Brain microvascular endothelial cell (primary cell): ENCODE results near the gene CLINT1.

Experiments
- DNase-seq: peaks from one replicate; pipeline ENCODE4 v3.0.0-alpha.2; 2020
- H3K27ac ChIP-seq: fragments of 250-450 bp; sonication (Bioruptor Pico); 2 replicates; pipeline ENCODE4 v1.5.1; 2020; ENCODE audit warnings: mild to moderate bottlenecking, moderate library complexity
- H3K27me3 ChIP-seq: fragments of 250-450 bp; sonication (Bioruptor Pico); replicated peaks from 2 replicates; pipeline ENCODE4 v1.5.1; 2020; ENCODE audit warnings: mild to moderate bottlenecking
- H3K36me3 ChIP-seq: fragments of 250-450 bp; sonication (Bioruptor Pico); replicated peaks from 2 replicates; pipeline ENCODE4 v1.5.1; 2020; ENCODE audit warnings: mild to moderate bottlenecking
- H3K4me3 ChIP-seq: 2 replicates; pipeline ENCODE4 v1.5.1; 2011; ENCODE audit warnings: low read depth, mild to moderate bottlenecking, control low read depth, low read length, moderate library complexity
- in situ Hi-C: cut with HindIII; loops from 2 replicates; pipeline ENCODE4 v1.10.0; 2017; ENCODE audit warnings: low sequenced_read_pairs, low pct_ligation_motif_present
- TF ChIP-seq, protein P1 (sequence below): IDR thresholded peaks from 2 replicates; pipeline ENCODE4 v1.5.1; 2011; ENCODE audit warnings: low read depth, mild to moderate bottlenecking, moderate library complexity, low read length, control low read depth, inconsistent platforms; ENCODE audit errors: missing control alignments

CLINT1 gene

DNA sequence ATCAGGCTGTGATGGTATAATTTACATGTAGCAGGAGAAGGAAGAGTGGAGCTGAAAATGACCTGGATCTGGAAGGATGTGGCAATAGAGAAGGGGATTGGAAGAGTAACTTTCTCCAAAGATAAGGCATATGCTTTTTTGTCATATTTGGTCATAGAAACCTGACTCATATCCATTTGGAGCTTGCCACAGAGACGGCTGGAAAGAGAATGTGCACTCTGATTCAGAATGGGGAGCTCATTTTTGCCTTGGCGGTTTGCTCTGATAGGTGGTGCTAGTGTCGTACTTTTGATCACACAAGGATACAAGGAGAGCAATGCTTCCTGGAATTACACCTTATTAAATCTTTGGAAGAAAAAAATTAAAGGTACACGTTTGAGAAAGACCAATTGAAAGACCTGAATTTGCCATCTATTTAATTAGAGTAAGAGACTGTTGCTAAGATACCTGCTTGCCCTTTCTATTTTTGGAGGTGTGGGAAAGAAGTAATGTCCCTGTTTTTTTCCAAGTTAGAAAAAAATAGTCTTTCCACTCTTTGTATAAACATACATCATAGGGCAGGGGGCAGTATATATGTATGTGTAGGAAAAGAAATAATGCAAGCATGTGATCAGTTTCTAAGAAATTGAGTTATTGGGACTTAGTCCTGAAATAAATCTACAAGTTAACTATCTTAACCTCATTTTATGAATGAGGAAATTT is 110.0 kb downstream of the CLINT1 start:
- peak; percentile 95 for DNase-seq
- Histone ChIP-seq H3K36me3 (peaks cover under 1% of the 10 kb centered on the region), H3K27me3 (no peaks in the 10 kb centered on the region), H3K27ac (peak overlapping the region; percentile 73), H3K4me3 (no peak overlapping the region)
- TF ChIP-seq, protein P1, sequence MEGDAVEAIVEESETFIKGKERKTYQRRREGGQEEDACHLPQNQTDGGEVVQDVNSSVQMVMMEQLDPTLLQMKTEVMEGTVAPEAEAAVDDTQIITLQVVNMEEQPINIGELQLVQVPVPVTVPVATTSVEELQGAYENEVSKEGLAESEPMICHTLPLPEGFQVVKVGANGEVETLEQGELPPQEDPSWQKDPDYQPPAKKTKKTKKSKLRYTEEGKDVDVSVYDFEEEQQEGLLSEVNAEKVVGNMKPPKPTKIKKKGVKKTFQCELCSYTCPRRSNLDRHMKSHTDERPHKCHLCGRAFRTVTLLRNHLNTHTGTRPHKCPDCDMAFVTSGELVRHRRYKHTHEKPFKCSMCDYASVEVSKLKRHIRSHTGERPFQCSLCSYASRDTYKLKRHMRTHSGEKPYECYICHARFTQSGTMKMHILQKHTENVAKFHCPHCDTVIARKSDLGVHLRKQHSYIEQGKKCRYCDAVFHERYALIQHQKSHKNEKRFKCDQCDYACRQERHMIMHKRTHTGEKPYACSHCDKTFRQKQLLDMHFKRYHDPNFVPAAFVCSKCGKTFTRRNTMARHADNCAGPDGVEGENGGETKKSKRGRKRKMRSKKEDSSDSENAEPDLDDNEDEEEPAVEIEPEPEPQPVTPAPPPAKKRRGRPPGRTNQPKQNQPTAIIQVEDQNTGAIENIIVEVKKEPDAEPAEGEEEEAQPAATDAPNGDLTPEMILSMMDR: peak; percentile 46
- in situ Hi-C loops: no loop called here

DNA sequence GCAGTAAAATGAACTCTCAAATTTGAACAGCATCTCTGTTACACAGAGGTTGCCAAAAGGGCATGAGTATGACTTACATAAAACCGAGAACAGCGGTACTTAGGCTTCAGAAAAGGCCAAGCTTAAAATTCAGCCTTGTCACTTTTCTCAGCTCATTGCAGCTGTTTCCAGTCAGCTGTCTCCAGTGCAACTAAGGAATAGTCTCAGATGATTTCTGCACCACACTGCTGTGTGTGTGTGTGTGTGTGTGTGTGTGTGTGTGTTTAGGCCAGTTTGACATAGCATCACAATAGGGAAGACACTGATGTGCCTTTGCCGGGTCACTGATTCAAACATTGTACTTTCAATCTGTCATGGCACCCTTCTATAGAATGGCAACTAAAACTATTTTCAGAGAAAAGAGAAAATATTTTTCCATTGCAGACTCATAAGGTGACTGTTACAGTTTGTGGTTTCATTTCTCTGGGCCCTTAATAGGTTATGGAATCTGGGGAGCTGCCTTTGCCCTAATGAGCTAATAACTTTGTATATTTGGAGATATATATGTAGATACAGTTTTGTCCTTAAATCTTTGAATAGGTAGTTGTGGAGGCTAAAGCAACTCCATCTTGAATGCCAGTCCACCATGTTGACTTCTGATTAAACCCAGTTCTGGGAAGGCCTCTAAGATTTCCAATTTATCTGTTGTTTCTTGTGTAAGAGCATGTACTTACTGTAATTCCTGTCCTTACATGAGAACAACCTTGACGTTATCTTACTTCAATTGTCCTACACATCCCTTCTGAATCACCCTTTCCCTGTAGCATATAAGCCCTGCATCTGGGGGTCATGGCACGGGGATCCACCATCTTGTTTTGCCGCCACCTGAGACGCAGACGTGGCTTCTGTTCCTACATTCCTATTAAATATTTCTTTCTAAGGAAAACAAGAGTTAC is 110.9 kb downstream of the CLINT1 start:
- DNase-seq: no peak
- Histone ChIP-seq H3K4me3 (no peak overlapping the region), H3K27ac (peak overlapping the region; percentile 73), H3K27me3 (no peaks in the 10 kb centered on the region), H3K36me3 (no peaks in the 10 kb centered on the region)
- TF ChIP-seq, protein P1: no peak
- in situ Hi-C loops: no loop called here

DNA sequence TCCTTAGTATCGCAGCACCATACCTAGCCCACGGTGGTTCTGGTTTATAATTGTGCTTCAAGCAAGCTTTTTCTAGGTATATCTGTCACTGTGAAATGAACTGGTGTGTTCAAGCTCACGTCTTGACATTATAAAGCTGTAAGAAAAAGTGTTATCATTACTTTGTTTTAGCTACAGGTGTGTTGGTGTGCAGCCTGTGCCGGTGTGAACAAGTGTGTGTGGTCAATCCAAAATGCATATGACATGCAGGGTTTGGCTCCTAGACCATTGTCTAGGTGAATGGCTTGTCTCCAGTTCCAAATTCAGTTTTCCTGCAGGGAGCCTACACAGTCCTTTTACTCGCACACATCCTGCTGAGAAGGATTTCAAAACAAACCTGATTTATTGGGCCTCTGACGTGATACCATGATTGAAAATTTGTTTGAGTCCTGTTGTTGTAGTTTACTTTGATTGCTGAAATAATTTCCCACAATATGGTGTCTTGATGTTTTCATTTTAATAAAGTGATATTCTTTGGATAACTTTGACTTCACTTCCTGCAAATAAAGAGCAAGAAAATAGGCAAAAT is 111.7 kb downstream of the CLINT1 start:
- TF ChIP-seq, protein P1: no peak
- Histone ChIP-seq H3K27ac (no peak overlapping the region), H3K4me3 (no peak overlapping the region), H3K27me3 (no peaks in the 10 kb centered on the region), H3K36me3 (no peaks in the 10 kb centered on the region)
- in situ Hi-C loops: no loop called here
- DNase-seq: no peak

- in situ Hi-C loops: no loop called here
- H3K4me3 ChIP-seq: peak overlapping the region; percentile 79
- no peaks in the 10 kb centered on the region for H3K36me3 ChIP-seq
- no peak for DNase-seq
- TF ChIP-seq, protein P1: no peak
- no peak overlapping the region for H3K27ac ChIP-seq
- no peaks in the 10 kb centered on the region for H3K27me3 ChIP-seq
These were observed 113.9 kb downstream of the CLINT1 start for GRCh38 chr5:157745041-157745456.

DNA sequence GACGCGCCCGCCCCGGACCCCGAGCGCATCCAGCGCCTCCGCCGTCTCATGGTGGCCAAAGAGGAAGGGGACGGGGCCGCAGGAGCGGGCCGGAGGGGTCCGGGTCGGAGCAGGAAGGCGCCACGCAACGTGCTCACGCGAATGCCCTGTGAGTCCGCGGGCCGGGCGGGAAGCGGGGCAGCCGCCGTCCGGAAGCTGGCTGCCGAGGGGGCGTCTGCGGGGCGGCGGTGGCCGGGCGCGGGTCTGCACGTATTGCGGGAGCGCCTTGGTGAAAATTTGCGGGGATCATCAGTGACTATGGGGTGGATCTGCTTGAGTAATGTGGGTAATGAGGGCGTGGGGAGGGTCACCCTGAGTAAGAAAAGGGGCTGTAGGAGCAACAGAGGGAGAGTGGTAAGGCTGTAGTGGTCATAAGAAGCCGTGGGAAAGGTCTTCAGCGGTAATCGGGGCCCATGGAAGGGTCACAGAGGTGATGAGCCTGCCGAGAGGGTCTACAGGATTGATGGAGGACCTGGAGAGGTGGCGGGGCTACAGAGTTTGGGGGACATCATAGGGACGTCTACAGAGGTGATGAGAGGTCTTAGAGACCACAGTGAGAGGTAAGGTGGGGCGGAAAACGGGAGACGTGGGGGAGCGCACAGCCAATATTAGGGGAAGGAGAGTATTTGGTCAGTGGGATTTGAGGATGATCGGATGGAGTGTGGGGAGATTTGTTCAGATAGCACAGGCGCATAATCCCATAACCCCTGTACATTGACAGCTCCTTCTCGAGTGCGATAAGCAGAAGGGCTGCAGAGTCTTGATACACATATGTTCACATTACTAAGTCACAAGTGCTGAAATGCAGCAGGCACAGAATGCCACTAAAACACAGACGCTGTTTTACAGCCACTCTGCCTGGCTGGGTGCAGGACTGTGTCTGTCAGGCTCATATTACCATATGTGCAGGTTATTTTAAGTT is 114.6 kb downstream of the CLINT1 start:
- DNase-seq: no peak
- in situ Hi-C loops: no loop called here
- Histone ChIP-seq H3K27ac (peak overlapping the region; percentile 43), H3K36me3 (no peaks in the 10 kb centered on the region), H3K4me3 (peak overlapping the region; percentile 79), H3K27me3 (no peaks in the 10 kb centered on the region)
- TF ChIP-seq, protein P1: no peak
